RWPE1 (cell line): ENCODE measurements around the gene DNAJC11.

Experiments used
- CTCF ChIA-PET: fragments of 350-600 bp; sonication (Branson Sonifier 250); formaldehyde crosslinking; extraction: SDS; loops from one replicate; lab custom pipeline; 2021; lab: Yijun Ruan, JAX
- POLR2A ChIA-PET: fragments of 400-600 bp; formaldehyde crosslinking; extraction: SDS; loops from one replicate; lab custom pipeline; 2020; ENCODE audit warnings: antibody characterized with exemption; ENCODE audit not compliant: low non-redundant PET; lab: Yijun Ruan, JAX
- DNase-seq: peaks from one replicate; pipeline ENCODE4 v3.0.0; 2012; ENCODE audit warnings: low spot score
- H3K27ac ChIP-seq: fragments of 450-650 bp; 2 replicates; pipeline ENCODE4 v1.5.1; 2017
- TF ChIP-seq, protein P1 (sequence below): fragments of 450-650 bp; conservative IDR thresholded peaks from 2 replicates; pipeline ENCODE4 v1.5.1; 2017; ENCODE audit warnings: low read depth, mild to moderate bottlenecking

Gene DNAJC11

GRCh38 chr1:6630027-6630426 lies 71.6 kb downstream of the DNAJC11 start:
- TF ChIP-seq, protein P1, sequence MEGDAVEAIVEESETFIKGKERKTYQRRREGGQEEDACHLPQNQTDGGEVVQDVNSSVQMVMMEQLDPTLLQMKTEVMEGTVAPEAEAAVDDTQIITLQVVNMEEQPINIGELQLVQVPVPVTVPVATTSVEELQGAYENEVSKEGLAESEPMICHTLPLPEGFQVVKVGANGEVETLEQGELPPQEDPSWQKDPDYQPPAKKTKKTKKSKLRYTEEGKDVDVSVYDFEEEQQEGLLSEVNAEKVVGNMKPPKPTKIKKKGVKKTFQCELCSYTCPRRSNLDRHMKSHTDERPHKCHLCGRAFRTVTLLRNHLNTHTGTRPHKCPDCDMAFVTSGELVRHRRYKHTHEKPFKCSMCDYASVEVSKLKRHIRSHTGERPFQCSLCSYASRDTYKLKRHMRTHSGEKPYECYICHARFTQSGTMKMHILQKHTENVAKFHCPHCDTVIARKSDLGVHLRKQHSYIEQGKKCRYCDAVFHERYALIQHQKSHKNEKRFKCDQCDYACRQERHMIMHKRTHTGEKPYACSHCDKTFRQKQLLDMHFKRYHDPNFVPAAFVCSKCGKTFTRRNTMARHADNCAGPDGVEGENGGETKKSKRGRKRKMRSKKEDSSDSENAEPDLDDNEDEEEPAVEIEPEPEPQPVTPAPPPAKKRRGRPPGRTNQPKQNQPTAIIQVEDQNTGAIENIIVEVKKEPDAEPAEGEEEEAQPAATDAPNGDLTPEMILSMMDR, result no peak
- CTCF ChIA-PET, result interaction anchor here (0.7 kb wide), 1 partner anchor 391 kb away, joined by 5 read pairs; no protein-coding TSS in a partner anchor
- DNase-seq, result no peak
- POLR2A ChIA-PET, result no interaction called here
- peak overlapping the region; percentile 35 for H3K27ac ChIP-seq

- H3K27ac ChIP-seq, result peak overlapping the region; percentile 35; the same call in 1 of the 2 replicates
- ChIA-PET CTCF (no interaction called here), POLR2A (no interaction called here)
- DNase-seq, result no peak
- TF ChIP-seq, protein P1, result no peak
Measured at GRCh38 chr1:6628971-6629479, 72.6 kb downstream of the DNAJC11 start.

- DNase-seq, result no peak
- peak overlapping the region; percentile 29 for H3K27ac ChIP-seq
- TF ChIP-seq, protein P1, result no peak
- POLR2A ChIA-PET, result no interaction called here
- CTCF ChIA-PET, result interaction anchor here (0.6 to 0.9 kb wide), 2 partner anchors 137 to 1244 kb away, joined by 3 read pairs; no protein-coding TSS in a partner anchor
Measured at GRCh38 chr1:6627841-6628545, 73.6 kb downstream of the DNAJC11 start.

DNA sequence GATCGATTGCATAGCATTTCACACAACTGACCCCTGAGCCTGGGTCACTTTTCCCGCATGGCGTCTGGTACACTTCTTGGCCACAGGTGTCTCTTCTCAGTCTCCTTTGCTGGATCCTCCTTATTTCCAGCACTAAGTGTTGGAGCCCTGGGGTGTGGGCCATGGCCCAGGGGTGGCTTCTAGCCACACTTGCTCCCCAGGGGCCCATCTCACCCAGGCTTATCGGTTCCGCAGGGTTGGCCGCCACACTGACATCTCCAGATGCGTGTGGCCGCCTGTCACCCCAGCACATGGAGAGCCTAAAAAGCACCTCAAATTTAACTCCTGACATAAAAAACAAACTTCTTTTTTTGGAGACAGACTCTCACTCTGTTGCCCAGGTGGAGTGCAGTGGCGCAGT lies 74.6 kb downstream of the DNAJC11 start:
- H3K27ac ChIP-seq, result peak overlapping the region; percentile 29
- TF ChIP-seq, protein P1, result no peak
- ChIA-PET CTCF (no interaction called here), POLR2A (no interaction called here)
- no peak for DNase-seq

- ChIA-PET POLR2A (no interaction called here), CTCF (interaction anchor here (0.6 to 1.3 kb wide), 3 partner anchors 9 to 1152 kb away, joined by 3 to 4 read pairs (median 3); no protein-coding TSS in a partner anchor)
- TF ChIP-seq, protein P1, result no peak
- DNase-seq, result peak; percentile 34
- peak overlapping the region; percentile 86 for H3K27ac ChIP-seq
Measured at GRCh38 chr1:6625584-6626149, 75.9 kb downstream of the DNAJC11 start.

DNA sequence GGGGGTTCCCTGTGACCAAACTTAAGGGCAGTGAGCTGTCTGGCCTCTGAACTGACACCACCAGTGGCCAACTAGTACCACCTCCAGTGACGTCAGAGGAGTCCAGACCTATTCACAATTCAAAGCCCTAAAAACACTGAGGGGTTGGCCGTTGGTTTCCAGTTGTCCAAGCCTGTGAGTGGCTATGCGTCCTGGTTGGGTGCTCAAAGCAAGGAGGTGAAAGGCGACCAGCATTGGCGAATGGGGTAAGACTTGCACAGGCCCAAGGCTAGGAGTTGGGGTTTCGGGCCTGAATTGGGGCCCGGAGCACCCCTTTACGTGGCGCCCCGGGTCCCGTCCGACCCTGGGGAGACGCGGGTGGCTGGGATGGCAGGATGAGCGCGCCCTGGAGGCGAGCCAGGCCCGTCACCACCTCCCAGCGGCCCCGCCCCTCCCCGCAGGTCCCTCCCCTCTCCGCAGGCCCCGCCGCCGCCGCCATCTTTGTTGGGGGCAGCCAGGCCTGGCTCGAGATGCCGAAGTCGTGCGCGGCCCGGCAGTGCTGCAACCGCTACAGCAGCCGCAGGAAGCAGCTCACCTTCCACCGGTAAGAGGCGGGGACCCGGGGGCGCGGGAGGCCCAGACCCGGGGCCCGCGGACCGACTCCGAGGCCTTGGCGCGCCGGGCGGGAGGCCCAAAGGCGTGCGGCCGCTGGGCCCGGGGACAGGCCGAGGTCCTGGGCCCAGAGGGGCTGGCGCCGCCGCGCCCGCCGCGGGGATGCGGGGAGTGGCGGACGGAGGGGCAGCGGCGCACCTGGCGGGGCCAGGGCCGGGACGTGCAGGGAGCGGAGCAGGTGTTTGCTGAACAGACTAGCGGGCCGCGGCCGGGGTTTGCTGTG lies 76.7 kb downstream of the DNAJC11 start, which contains the start of gene THAP3:
Gene THAP3, plus strand, starts transcription at position 159 of the 874 bp plus-strand sequence. Its CDS starts 351 bp downstream, at position 510.
- POLR2A ChIA-PET, result no interaction called here
- CTCF ChIA-PET, result interaction anchor here (0.6 to 1.3 kb wide), 4 partner anchors 10 to 1153 kb away, joined by 3 to 4 read pairs (median 4); no protein-coding TSS in a partner anchor

More for the DNA sequence above, 76.7 kb downstream of the DNAJC11 start, which contains the start of gene THAP3:
- DNase-seq, result peak; percentile 84
- peak within 1 kb of the TSS; percentile 86 for H3K27ac ChIP-seq
- TF ChIP-seq, protein P1, result no peak
